ENCODE results near the gene TMEM45B. TPM values are rescaled to one million over a fixed set of nuclear protein-coding genes. Genes with fewer than 3 reads are reported as not detected.
A peak's percentile ranks its signal among the peaks of the same experiment; 100 is the strongest.
"Not testable (repeated sequence)": the region's sequence is repeated elsewhere in the genome, so short reads cannot be mapped to it uniquely, and the experiment has no call there.

The TMEM45B gene
- total and polyA plus RNA-seq, 8 donors: 0.51 to 3.1 (median 1.6) TPM

GRCh38 chr11:129791515-129791914, 24.1 kb upstream of the TMEM45B start:
- FAIRE-seq: no peak

DNA sequence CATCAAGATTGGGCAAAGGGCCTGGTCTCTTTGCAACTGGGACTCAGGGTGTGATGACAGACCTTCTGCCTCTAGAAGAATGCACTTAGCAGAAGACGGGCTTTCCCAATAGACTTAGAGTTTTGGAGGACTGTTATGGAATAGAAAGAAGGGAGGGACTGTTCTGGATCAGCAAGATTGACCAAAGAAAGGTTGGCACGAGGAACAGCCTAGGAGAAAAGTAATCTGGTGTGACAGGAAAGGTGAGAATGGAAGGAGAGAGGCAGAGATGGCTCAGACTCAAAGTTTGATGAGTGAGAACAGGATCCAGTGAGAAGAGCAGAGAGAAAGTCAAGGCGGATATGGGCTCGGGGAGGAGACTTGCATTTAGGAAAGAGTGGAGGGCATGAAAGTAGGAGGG, 23.0 kb upstream of the TMEM45B start:
- 73 to 79% methylated on average over 3 to 4 of the region's 4 CpGs for WGBS, 2 donors
- FAIRE-seq (no peak), ATAC-seq (no peak), DNase-seq (no peak)
- no peaks in the 10 kb centered on the region for H3K4me1 ChIP-seq
- H3K36me3 ChIP-seq: no peaks in the 10 kb centered on the region
- intact Hi-C loops (cut with DNase I): no loop called here
- H3K27ac ChIP-seq: no peak overlapping the region
- no peaks in the 10 kb centered on the region for H3K27me3 ChIP-seq
- no peaks in the 10 kb centered on the region for H3K9me3 ChIP-seq
- H3K4me3 ChIP-seq: no peak overlapping the region
- TF ChIP-seq CTCF (IDR thresholded peaks at IDR 0.05): no peak

More at GRCh38 chr11:129791515-129791914, 24.1 kb upstream of the TMEM45B start:
- no peak overlapping the region for H3K27ac ChIP-seq
- intact Hi-C loops (cut with DNase I): no loop called here
- WGBS, 2 donors: 93% methylated on average over 2 of the region's 2 CpGs
- TF ChIP-seq CTCF (IDR thresholded peaks at IDR 0.05): no peak
- H3K4me3 ChIP-seq: no peak overlapping the region
- H3K4me1 ChIP-seq: no peaks in the 10 kb centered on the region
- H3K9me3 ChIP-seq: no peaks in the 10 kb centered on the region
- DNase-seq (no peak), ATAC-seq (peak in 2 of 4 donors; percentile 28 to 65)
- H3K36me3 ChIP-seq: no peaks in the 10 kb centered on the region
- H3K27me3 ChIP-seq: no peaks in the 10 kb centered on the region

DNA sequence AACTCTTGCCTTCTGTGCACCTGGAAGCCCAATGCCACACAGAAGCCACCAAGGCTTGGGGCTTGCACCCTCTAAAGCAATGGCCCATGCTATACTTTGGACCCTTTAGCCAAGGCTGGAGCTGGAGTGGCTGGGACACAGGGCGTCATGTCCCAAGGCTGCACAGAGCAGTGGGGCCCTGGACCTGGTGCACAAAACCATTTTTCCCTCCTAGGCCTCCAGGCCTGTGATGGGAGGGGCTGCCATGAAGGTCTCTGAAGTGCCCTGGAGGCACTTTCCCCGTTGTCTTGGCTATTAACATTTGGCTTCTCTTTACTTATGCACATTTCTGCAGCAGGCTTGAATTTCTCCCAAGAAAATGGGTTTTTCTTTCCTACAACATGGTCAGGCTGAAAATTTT, 20.6 kb upstream of the TMEM45B start:
- no peaks in the 10 kb centered on the region for H3K9me3 ChIP-seq
- H3K27me3 ChIP-seq: no peaks in the 10 kb centered on the region
- intact Hi-C loops (cut with DNase I): no loop called here
- ATAC-seq: no peak
- no peak for FAIRE-seq
- no peak for TF ChIP-seq CTCF (IDR thresholded peaks at IDR 0.05)
- no peak overlapping the region for H3K27ac ChIP-seq
- no peaks in the 10 kb centered on the region for H3K4me1 ChIP-seq
- DNase-seq: no peak
- 51 to 78% methylated on average over 2 of the region's 2 CpGs for WGBS, 2 donors
- H3K36me3 ChIP-seq: no peaks in the 10 kb centered on the region
- H3K4me3 ChIP-seq: no peak overlapping the region

DNA sequence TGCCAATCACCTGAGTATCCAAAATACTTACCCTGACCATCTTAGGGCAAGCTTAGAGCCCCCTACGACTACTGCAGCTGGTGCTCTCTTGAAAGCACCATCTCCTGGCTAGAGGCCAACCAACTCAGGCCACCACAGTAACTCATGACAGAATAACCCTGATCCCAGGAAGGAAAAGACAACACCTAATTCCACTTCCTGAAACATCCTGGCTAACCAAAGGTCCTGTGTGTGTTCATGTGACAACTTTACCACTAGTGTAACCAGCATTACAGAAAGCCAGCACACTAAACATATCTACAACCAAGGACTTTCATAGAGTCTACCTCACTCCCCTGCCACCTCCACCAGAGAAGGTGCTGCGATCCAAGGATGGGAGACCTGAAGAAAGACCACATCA, 17.4 kb upstream of the TMEM45B start:
- intact Hi-C loops (cut with DNase I): no loop called here
- Histone ChIP-seq H3K27me3 (no peaks in the 10 kb centered on the region), H3K4me1 (no peaks in the 10 kb centered on the region), H3K36me3 (no peaks in the 10 kb centered on the region), H3K27ac (no peak overlapping the region), H3K9me3 (no peaks in the 10 kb centered on the region), H3K4me3 (no peak overlapping the region)
- FAIRE-seq (no peak), DNase-seq (no peak), ATAC-seq (no peak)
- TF ChIP-seq CTCF (IDR thresholded peaks at IDR 0.05): no peak
- WGBS, 2 donors: 85 to 87% methylated on average over 2 of the region's 2 CpGs

- intact Hi-C loops (cut with DNase I): not testable (repeated sequence)
Measured at GRCh38 chr11:129800162-129800561, 15.5 kb upstream of the TMEM45B start.

DNA sequence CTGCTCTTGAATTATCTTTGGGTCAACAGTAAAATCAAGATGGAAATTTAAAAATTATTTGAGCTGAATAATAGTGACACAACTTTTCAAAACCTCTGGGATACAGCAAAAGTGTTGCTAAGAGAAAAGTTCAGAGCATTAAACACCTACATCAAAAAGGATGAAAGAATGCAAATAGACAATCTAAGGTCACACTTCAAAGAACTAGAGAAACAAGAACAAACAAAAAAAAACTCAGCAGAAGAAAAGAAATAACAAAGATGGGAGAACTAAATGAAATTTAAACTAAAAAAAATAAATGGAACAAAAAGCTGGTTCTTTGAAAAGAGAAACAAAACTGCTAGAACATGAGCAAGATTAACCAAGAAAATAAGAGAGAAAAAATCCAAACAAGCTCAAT, 15.0 kb upstream of the TMEM45B start:
- TF ChIP-seq CTCF (IDR thresholded peaks at IDR 0.05): no peak
- no peaks in the 10 kb centered on the region for H3K27me3 ChIP-seq
- no peaks in the 10 kb centered on the region for H3K36me3 ChIP-seq
- intact Hi-C loops (cut with DNase I): no loop called here
- no peak for DNase-seq
- no peak overlapping the region for H3K4me3 ChIP-seq
- no peaks in the 10 kb centered on the region for H3K4me1 ChIP-seq
- no peak for ATAC-seq
- H3K9me3 ChIP-seq: no peaks in the 10 kb centered on the region
- FAIRE-seq: no peak
- no peak overlapping the region for H3K27ac ChIP-seq

More at GRCh38 chr11:129800162-129800561, 15.5 kb upstream of the TMEM45B start:
- H3K27ac ChIP-seq, FAIRE-seq, H3K4me1 ChIP-seq, ATAC-seq, DNase-seq, H3K36me3 ChIP-seq, H3K9me3 ChIP-seq, H3K4me3 ChIP-seq, H3K27me3 ChIP-seq: not testable (repeated sequence)
- WGBS, 2 donors: 15 to 29% methylated on average over 1 of the region's 1 CpG

Data from pancreas (tissue), 10 donors.